H1 (cell line): ENCODE results near the gene USP53.

Experiments used
- CEBPB ChIP-seq: IDR thresholded peaks from 2 replicates; pipeline ENCODE4 v1.6.1; 2012; ENCODE audit warnings: low read depth, low read length
- EZH2 ChIP-seq: fragments of 200-600 bp; sonication (generic); IDR thresholded peaks from 2 replicates; pipeline ENCODE4 v1.7.1; 2012; ENCODE audit warnings: low read depth, mild to moderate bottlenecking, moderate library complexity, low read length, inconsistent platforms; ENCODE audit not compliant: severe bottlenecking
- JUN ChIP-seq: IDR thresholded peaks from 2 replicates; pipeline ENCODE4 v1.6.1; 2011; ENCODE audit warnings: low read depth, mild to moderate bottlenecking, improper control_type of control experiment, low read length
- KDM1A ChIP-seq: fragments of 200-600, 300-600 bp; sonication (generic); IDR thresholded peaks from 2 replicates; pipeline ENCODE4 v1.7.1; 2016; ENCODE audit warnings: mild to moderate bottlenecking, low read length, borderline replicate concordance
- POLR2A ChIP-seq, 2 experiments: IDR thresholded peaks; 1 replicate in 1 of 2; 2 replicates in 1 of 2; pipeline ENCODE4 v1.6.1; 2011; ENCODE audit warnings: low read depth in 2 of 2, low read length in 2 of 2, mild to moderate bottlenecking in 2 of 2; ENCODE audit errors: control extremely low read depth in 1 of 2
- TAF1 ChIP-seq: IDR thresholded peaks from 2 replicates; pipeline ENCODE4 v1.6.1; 2011; ENCODE audit warnings: mild to moderate bottlenecking, low read depth, low read length
- TF ChIP-seq, protein P1 (sequence below), 3 experiments: IDR thresholded peaks; 1 replicate in 2 of 3; 2 replicates in 1 of 3; pipeline versions ENCODE4 v1.5.1 to v1.6.1; 2011; ENCODE audit warnings: low read length in 3 of 3, mild to moderate bottlenecking in 3 of 3, inconsistent platforms in 2 of 3, low read depth in 1 of 3, moderate library complexity in 1 of 3; ENCODE audit not compliant: insufficient read depth in 1 of 3; ENCODE audit errors: control extremely low read depth in 1 of 3

DNA sequence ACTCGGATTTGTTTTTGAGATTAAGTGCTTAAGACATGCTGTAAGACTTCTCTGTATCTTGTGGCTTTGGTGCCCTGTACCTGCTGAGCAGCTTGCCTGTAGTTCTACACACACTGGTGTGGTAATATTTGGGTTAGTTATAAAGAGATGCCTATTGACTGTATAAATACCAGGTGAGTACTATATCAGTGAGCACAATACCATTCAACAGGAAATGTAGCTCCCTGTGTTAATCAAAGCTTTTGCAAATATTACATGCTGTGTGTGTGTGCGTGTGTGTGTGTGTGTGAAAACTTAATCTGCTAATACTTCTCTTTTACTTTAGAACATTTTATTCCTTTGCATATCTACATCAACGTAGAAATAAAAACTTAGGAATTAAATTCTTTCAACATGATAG is 46.7 kb upstream of the USP53 start:
- TF ChIP-seq, protein P1, sequence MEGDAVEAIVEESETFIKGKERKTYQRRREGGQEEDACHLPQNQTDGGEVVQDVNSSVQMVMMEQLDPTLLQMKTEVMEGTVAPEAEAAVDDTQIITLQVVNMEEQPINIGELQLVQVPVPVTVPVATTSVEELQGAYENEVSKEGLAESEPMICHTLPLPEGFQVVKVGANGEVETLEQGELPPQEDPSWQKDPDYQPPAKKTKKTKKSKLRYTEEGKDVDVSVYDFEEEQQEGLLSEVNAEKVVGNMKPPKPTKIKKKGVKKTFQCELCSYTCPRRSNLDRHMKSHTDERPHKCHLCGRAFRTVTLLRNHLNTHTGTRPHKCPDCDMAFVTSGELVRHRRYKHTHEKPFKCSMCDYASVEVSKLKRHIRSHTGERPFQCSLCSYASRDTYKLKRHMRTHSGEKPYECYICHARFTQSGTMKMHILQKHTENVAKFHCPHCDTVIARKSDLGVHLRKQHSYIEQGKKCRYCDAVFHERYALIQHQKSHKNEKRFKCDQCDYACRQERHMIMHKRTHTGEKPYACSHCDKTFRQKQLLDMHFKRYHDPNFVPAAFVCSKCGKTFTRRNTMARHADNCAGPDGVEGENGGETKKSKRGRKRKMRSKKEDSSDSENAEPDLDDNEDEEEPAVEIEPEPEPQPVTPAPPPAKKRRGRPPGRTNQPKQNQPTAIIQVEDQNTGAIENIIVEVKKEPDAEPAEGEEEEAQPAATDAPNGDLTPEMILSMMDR (IDR thresholded peaks at IDR 0.05; ENCODE audit: control extremely low read depth in 1 of 3, insufficient read depth in 1 of 3, low read depth in 1 of 3, low read length in 3 of 3) = no peak
- no peak for TF ChIP-seq KDM1A
- no peak for TF ChIP-seq EZH2
- TF ChIP-seq JUN = no peak
- no peak for TF ChIP-seq CEBPB
- no peak for TF ChIP-seq TAF1
- TF ChIP-seq POLR2A (IDR thresholded peaks at IDR 0.05; ENCODE audit: control extremely low read depth in 1 of 2, low read depth in 2 of 2, low read length in 2 of 2) = no peak
